Measurements from ENCODE around the gene HMCN1. TPM values are rescaled to one million over a fixed set of nuclear protein-coding genes. Genes with fewer than 3 reads are reported as not detected.

The HMCN1 gene
- total RNA-seq, 3 donors from 2014 or later, result 2.0 to 8.6 (median 3.4) TPM

GRCh38 chr1:185973645-185974044 is 239.5 kb downstream of the HMCN1 start:
- Histone ChIP-seq H3K9me3 (no peaks in the 10 kb centered on the region), H3K4me1 (ENCODE audit: low read depth) (no peaks in the 10 kb centered on the region), H3K4me3 (no peak overlapping the region), H3K36me3 (ENCODE audit: low read depth) (no peaks in the 10 kb centered on the region)
- TF ChIP-seq CTCF (IDR thresholded peaks at IDR 0.05), result no peak
- DNase-seq, result no peak
- no peak for ATAC-seq
- intact Hi-C loops (cut with DNase I, micrococcal nuclease), result no loop called here

- no peak for TF ChIP-seq CTCF (IDR thresholded peaks at IDR 0.05)
- intact Hi-C loops (cut with DNase I, micrococcal nuclease), result no loop called here
These were observed 240.4 kb downstream of the HMCN1 start for GRCh38 chr1:185974367-185975170.

GRCh38 chr1:185980891-185981290 is 246.7 kb downstream of the HMCN1 start:
- Histone ChIP-seq H3K36me3 (ENCODE audit: low read depth) (no peaks in the 10 kb centered on the region), H3K9me3 (no peaks in the 10 kb centered on the region), H3K4me1 (ENCODE audit: low read depth) (no peaks in the 10 kb centered on the region), H3K4me3 (no peak overlapping the region)
- no peak for TF ChIP-seq CTCF (IDR thresholded peaks at IDR 0.05)
- no peak for ATAC-seq
- intact Hi-C loops (cut with DNase I, micrococcal nuclease), result no loop called here
- DNase-seq, result no peak

More at GRCh38 chr1:185974367-185975170, 240.4 kb downstream of the HMCN1 start:
- Histone ChIP-seq H3K36me3 (ENCODE audit: low read depth) (no peaks in the 10 kb centered on the region), H3K9me3 (no peaks in the 10 kb centered on the region), H3K4me3 (no peak overlapping the region), H3K4me1 (ENCODE audit: low read depth) (no peaks in the 10 kb centered on the region)
- DNase-seq, result no peak
- no peak for ATAC-seq

- ATAC-seq (no peak), DNase-seq (no peak)
- intact Hi-C loops (cut with DNase I, micrococcal nuclease), result no loop called here
- no peaks in the 10 kb centered on the region for H3K36me3 ChIP-seq (ENCODE audit: low read depth)
- TF ChIP-seq CTCF (IDR thresholded peaks at IDR 0.05), result no peak
- no peaks in the 10 kb centered on the region for H3K4me1 ChIP-seq (ENCODE audit: low read depth)
- no peaks in the 10 kb centered on the region for H3K9me3 ChIP-seq
- H3K4me3 ChIP-seq, result no peak overlapping the region
These were observed 250.1 kb downstream of the HMCN1 start for GRCh38 chr1:185984113-185984836.

GRCh38 chr1:185987611-185988321 is 253.6 kb downstream of the HMCN1 start:
- intact Hi-C loops (cut with DNase I, micrococcal nuclease), result no loop called here
- DNase-seq (no peak), ATAC-seq (no peak)
- Histone ChIP-seq H3K4me3 (no peak overlapping the region), H3K36me3 (ENCODE audit: low read depth) (no peaks in the 10 kb centered on the region), H3K9me3 (no peaks in the 10 kb centered on the region), H3K4me1 (ENCODE audit: low read depth) (no peaks in the 10 kb centered on the region)
- TF ChIP-seq CTCF (IDR thresholded peaks at IDR 0.05), result no peak

All from mucosa of descending colon (tissue), 3 donors.